NCI-H510A (cell line): ENCODE data around the gene SLC2A8.
A peak's percentile ranks its signal among the peaks of the same experiment; 100 is the strongest.

Experiments
- DNase-seq: peaks from one replicate; lab custom pipeline; 2025; lab: John Stamatoyannopoulos, UW

The SLC2A8 gene

GRCh38 chr9:127437497-127438264 lies 40.7 kb downstream of the SLC2A8 start:
- no peak for DNase-seq

DNA sequence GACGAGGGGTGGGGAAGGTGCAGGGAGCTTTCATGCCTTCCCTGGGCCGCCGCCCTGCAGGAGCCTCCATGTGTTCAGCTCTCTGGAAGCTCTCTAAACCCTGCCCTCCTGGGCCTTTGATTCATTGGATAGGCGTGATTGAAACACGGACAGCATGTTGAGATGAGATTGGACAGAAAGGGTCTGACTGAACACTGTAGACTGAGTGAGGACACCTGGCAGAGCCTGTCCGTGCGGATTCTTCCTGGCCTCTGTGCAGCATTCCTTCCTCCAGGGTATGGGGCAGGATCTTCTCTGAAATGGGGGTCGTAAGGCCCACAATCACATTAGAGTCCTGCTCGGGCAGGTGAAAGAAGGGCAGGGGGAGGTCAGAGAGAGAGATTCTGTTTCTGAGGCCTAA lies 41.4 kb downstream of the SLC2A8 start:
- no peak for DNase-seq

GRCh38 chr9:127444283-127444920 lies 47.4 kb downstream of the SLC2A8 start:
- no peak for DNase-seq

DNA sequence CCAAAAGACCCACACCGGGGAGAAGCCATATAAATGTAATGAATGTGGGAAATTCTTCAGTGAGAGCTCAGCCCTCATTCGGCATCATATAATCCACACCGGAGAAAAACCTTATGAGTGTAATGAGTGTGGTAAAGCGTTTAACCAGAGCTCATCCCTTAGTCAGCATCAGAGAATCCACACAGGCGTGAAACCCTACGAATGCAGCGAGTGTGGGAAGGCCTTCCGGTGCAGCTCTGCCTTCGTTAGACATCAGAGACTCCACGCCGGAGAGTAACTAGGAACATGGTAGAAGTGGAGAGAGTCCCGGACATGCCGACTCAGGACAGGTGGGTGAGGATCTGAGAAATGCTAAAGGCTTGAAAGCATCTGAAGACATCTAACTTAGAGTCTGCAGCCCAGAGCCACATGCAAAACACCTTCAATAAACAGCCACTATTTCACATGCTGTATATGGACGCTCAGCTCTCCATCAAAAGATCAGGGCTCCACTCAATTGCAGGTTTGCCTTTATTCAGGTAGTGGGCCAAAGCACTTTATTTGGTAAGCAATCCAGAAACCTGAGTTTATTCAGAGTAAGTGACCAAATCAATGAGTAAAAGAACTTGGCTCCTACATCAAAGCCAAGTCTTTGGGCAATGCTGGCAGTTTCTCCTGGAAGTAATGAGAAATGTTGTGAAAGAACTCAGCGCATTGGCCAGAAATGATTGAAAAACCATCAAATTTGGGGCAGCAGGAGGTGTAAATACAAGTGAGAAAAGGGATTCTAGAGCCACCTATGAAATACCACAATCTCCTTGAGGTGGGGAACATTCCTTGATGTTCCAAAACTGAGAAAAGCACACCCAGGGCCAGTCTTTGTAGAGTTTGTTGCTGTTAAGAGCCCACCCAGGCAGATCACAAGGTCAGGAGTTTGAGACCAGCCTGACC lies 48.2 kb downstream of the SLC2A8 start:
- no peak for DNase-seq

DNA sequence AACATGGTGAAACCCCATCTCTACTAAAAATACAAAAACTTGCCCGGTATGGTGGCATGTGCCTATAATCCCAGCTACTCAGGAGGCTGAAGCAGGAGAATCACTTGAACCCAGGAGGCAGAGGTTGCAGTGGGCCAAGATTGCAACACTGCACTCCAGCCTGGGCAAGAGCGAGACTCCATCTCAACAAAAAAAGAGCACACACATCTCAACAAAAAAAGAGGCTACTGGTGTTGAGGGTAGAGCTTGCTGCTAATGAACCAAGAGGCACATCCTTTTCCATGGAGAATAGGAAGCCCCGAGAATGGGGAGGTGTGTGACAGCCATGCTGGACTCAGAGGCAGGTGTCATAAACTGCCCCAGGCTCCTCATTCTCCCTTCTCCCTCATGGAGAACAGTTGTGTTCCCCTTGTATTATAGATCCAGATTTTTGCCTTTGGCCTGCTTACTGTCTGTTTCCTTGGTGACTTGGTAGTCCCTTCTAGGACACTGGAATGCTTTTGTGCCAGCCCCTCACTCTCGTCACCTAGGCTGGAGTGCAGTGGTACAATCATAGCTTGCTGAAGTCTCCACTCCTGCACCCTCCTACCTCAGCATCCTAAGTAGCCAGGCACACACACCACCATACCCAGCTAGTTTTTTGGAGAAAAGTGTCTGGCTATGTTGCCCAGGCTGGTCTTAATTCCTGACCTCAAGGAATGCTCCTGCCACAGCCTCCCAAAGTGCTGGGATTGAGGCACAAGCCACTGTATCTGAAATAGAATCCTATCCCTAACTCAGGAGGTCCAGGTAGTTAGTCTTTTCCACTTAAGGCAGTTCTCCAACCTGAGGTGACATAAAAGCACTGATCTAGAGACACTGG lies 49.1 kb downstream of the SLC2A8 start:
- no peak for DNase-seq

DNA sequence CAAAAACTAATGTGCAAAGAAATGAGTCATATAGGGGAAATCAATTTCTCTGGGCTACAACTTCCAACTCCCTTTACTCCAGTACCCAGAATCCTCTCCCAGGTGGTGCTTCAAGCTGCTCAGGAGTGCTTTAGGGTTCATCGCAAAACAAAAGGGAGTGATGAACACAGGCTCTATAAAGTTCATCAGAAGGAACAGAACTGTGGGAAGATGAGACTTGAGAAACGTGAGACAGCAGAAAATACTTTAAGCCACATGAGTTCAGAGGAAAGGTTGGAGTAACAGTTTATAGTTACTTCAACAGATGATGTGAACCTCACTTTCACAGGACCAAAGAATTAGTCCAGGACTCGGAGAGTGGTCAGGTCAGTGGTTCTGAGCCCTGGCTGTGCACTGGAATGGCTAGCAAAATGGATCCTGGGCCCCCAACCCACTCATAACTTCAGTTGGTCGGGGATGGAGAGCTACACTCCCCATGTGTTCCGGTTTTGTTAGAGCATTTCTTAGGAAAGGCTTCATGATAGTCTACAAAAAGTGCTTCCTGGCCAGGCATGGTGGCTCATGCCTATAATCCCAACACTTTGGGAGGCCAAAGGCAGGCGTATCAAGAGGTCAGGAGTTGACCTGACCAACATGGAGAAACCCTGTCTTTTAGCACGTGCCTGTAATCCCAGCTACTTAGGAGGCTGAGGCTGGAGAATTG lies 49.9 kb downstream of the SLC2A8 start:
- DNase-seq: no peak

DNA sequence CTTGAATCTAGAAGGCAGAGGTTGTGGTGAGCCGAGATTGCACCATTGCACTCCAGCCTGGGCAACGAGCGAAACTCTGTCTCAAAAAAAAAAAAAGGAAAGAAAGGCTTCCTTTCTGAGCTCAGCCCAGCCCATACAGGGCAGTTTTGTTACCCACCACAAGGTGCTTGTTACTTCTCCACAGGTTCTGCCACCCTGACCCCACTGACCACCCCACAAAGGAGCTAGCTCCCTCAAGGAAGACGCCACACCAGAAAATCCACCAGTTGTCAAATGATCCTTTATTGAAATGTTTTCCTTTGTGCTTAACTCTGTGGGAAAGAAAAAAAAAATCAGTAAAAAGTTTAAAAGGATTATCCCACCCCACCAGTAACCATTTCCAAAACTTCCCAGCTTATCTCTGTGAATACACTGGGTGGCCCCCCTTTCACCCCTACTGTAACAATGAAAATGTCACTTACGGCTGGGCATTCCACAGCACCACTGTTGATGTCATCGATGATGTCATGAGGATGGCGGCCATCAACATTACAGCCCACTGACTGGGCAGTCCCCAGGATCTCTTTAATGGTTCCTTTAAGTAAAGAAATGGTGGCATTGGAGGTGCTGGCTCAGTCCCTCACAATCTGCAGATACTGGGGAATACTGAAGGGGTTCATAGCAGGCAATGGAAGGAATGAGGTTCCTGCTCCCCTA lies 50.6 kb downstream of the SLC2A8 start:
- no peak for DNase-seq

DNA sequence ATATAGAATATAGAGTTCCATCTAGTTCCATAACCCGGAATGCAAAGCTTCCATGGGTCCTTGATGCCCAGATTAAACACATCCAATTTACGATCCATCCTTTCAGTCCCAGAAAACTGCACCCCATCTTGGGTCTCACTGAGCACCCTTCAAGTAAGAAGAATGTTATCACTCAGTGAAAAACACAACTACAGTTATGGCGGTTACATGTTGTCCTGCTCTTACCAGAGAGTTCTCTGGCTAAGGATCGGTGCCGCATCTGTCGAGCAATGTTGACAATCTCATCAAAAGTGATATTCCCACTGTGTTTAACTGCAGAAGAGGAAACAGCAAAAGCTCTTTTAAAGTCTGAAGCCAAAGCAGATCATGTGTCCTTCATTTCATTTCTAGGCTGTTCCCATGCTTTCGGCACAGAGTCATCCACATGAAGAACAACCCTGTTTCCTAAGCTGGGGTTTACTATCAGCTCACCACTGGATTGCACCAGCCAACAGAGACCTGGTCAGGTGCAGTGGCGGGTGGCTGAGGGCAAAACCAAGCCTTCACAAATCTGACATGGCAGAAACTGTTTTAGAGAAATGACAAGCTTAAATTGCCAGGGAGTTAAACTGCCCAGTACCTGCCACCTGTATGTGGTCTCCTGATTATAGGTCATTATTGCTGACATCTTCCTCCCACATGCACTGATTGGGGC lies 51.3 kb downstream of the SLC2A8 start:
- no peak for DNase-seq

GRCh38 chr9:127449332-127449966 lies 52.5 kb downstream of the SLC2A8 start:
- no peak for DNase-seq

DNA sequence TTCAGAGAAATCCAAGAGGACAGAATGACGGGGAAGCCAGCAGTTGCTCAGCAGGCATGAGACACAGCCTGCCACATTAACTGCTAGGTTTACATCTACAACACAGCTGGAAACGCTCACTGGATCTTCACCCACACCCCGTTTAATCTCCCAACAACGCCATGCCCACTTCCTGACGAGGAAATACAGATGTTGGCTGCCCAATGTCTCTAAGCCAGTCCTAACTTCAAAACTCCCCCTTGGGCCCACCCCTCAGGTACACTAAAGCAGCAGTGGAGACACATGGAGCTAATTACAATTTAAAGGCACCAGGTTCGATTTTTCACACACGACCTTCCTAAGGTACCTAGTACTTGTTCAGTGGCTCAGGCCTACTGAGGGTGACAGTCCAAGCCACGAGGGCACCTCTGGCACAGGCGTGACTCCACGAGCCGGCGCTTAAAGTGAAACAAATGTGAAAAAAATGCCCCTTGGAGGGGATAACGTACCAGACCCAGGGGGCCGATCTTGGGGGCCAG lies 53.3 kb downstream of the SLC2A8 start:
- DNase-seq: no peak

- DNase-seq: peak; percentile 82
These were observed 54.0 kb downstream of the SLC2A8 start, which contains the start of the genes LRSAM1 and RPL12 for GRCh38 chr9:127450830-127451607. Gene LRSAM1, plus strand, starts transcription at chr9:127451510. Its CDS starts 3,018 bp downstream, at chr9:127454528. Gene RPL12, minus strand, starts transcription at chr9:127451406. Its CDS starts 89 bp downstream, at chr9:127451317.

- DNase-seq: no peak
These were observed 54.6 kb downstream of the SLC2A8 start for GRCh38 chr9:127451608-127451857.

DNA sequence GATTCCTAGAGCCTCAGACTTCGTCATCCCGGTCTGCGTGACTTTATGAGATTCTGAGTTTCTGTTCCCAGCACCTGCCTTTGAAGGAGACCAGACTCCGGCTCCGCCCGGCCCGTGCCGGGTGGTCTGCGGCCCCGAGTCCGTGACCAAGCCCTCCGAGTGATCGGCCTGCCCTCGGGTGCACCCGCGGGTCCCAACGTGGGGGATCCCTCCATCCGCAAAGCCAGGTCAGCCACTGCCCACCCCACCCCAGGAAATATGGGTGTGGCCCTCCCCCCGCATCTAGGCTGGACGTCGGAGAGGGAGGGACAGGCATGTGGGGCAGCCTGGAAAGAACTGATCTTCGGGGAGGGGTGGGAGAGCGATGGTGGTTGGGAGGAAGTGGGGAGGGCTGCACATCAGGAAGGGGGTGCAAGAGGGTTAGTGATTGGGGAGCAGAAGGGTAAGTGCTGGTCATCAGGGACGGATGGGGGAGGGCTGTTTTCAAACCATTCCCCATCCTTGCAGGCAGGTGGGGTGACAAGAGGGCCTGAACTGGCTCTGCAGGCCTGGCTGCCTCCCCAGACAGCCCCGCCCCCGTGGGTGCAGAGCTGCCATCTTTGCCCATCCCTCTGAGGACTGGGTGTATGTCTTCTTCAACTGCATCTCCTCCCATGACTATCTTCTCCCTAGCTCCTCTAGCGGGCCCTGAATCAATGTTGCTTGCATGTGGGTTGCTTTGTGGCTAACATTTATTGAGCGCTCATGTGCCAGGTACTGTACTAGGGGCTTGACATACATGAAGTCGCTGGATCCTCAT lies 55.1 kb downstream of the SLC2A8 start:
- DNase-seq: peak; percentile 73

GRCh38 chr9:127452691-127453090 lies 55.7 kb downstream of the SLC2A8 start:
- DNase-seq: no peak

GRCh38 chr9:127455324-127455992 lies 58.5 kb downstream of the SLC2A8 start:
- no peak for DNase-seq

DNA sequence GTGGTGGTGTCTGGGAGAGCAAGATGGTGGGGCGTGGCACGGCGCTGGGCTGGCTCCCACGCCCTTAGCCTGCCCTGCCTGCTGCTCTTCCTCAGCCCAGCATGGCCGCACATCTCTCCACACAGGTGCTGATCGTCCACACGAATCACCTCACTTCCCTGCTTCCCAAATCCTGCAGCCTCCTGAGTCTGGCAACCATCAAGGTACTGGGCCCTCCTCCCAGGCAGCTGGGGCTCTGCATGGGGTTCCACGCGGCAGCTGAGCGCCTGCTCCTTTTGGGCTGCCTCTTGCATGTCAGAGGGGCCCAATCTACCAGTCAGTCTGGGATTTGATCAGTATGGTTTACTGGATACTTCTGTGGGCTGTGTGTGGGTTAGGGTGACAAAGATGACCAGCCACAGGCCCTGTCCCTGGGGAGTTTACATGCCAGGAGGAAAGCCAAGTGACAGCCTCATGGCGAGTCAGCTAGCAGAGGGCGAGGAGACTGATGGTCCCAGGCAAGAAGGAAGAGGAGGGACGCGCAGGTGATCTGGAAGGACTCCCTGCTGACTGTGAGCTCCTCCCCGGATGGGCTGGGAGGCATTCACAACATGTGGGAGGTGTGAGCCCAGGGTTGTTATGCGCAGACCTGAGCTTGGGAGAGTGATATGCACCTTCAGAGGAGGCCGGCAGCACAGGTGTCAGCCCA lies 60.4 kb downstream of the SLC2A8 start:
- no peak for DNase-seq
